NCI-H146 treated with DMSO at 0.1 percent for 48 hours (cell line): Measurements from ENCODE around the gene PGLYRP3.
"Not testable (repeated sequence)": the region's sequence is repeated elsewhere in the genome, so short reads cannot be mapped to it uniquely, and the experiment has no call there.

ENCODE experiments used
- DNase-seq: peaks from one replicate; lab custom pipeline; 2025; ENCODE audit not compliant: unreplicated experiment; lab: John Stamatoyannopoulos, UW

PGLYRP3 gene

DNA sequence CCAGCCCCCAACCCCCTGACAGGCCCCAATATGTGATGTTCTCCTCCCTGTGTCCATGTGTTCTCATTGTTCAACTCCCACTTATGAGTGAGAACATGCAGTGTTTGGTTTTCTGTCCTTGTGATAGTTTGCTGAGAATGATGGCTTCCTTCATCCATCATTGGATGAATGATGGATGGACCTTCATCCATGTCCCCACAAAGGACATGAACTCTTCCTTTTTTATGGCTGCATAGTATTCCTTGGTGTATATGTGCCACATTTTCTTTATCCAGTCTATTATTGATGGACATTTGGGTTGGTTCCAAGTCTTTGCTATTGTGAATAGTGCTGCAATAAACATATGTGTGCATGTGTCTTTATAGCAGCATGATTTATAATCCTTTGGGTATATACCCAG, 1.6 kb upstream of the PGLYRP3 start:
- not testable (repeated sequence) for DNase-seq

GRCh38 chr1:153313288-153313687, 536 bp upstream of the PGLYRP3 start:
- no peak for DNase-seq

DNA sequence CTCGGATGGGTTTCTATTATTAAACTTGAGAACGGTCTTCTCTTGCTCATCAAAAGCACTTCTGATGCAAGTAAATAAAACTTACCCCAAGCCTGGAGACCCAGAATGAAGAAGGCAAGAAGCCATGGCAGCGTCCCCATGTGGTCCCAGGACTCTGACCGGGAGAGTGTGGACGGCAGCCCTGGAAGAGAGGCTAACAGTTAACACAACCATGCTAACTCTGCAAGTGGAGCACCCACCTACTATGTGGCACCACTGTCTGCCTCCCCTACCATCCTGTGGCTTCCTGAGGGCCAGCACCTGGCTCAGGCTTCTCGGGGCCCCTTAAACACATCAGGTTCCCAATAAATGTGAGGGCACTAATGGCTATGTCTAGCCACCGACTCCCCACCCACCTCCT, 2.2 kb downstream of the PGLYRP3 start:
- no peak for DNase-seq

DNA sequence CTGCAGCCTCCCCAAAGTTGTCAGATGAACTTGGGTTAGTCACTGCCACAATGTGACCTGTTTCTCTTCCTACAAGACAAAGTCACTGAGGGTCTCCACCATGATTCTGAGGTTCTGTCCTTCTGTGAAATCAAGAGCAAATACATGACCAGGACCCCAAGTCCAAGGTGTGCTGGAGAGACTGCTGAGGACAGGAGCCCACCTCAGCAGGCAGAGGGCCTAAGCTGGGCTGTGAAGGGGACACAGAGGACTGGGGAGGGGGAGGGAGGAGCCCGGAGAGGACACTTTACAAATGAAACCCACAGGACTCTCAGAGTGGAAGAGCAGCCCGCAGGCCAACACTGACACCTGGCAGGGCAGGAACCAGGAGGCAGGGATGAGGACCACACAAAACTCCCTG, 3.3 kb downstream of the PGLYRP3 start:
- no peak for DNase-seq

GRCh38 chr1:153308540-153308939, 4.2 kb downstream of the PGLYRP3 start:
- DNase-seq, result no peak

- DNase-seq, result no peak
Measured at GRCh38 chr1:153307221-153307600, 5.5 kb downstream of the PGLYRP3 start.

DNA sequence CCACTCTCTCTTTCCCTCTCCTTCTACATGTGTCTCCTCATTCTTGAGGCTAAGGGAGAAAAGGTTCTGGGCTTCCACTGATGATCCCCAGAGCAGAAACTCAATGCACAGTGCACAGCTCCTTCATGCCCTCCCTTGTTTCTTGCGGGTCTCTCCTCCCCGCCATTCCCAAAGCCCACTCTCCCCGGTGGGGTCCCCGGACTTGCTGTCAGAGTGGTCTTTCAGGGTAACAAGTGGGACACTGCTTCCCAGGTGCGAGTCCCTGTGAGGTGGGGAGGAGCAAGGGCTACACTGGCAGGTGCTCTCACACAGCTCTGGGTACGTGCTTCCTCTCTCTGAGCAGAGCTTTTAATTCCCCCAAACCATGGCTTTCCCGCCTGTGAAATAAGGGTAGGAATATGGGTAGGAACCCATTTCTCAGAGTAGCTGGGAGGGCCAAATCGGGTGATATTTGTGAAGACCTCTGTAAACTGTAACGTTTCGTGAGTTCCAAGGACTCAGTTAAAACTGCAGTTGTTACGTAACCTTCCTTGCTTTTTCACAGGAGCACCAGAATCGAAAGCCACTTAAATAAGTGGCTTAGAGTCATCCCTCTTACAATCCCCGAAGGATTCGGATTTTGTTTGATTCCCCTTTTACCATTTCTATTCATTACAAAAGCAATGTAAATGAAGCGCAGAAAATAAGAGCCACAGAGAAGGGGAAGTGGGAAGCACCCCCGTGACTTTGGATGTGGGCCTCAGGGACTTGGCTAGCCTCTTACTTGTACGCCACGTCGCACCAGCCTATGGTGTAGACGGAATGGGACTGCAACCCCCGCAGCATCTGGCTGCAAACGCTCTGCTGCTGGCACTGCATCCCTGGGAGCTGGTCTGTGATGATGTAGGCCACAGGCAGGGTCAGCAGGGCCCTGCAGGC, 6.2 kb downstream of the PGLYRP3 start:
- DNase-seq, result no peak

DNA sequence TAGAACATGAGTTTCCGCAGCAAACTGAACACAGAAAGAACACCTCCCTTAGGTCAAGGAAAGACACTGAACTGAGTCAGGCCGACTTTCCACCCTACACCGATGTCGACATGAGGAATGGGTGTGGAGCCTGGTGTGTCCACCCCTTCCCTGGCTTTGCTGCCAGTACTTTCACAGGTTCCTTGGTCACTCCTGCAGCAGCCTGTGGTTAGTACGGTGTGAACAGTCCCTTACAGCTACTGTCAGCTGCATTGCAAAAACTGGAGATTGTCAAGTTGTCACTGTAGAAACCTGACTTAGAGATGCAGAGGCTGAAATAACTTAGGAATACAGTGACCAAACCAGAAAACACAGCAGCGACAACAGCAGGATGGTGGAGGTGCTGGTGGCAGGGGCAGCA, 7.1 kb downstream of the PGLYRP3 start:
- DNase-seq, result no peak

DNA sequence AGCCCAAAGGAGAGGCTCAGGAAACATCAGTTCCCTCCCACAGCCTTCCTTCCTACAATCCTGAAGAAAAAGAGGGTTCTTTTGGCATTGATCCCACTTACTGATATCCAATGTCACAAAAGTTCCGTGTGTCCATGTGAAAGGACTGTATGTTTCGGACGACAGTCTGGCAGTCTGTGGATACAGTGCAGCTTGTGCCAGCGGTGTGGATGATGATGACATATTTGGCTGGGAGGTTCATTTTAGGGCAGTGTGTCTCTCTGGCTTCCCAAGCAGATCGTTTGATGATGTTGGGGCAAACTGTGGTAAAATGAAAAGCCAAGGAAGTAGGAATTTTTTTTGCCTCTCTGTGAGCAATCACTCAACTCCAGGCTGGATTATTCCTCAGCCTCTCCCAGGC, 10.4 kb downstream of the PGLYRP3 start:
- DNase-seq, result no peak

DNA sequence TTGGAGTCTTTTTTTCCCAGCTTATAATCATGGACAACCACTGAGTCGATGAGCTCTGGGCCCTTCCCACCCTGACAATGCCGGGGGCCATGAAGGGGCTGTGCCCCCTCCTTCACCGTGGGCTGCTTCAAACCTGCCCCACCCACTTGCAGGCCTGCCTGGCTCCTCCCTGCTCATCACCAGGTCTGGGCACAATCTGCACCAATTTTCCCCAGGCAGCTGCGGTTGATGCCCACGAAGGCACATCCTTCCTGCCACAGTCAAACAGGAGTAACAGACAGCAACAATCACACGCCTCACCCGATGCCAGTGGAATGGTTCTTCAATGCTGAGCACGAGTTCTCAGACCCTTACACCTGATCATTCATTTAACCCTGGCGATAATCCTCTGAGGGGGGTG, 18.9 kb downstream of the PGLYRP3 start:
- DNase-seq, result no peak

DNA sequence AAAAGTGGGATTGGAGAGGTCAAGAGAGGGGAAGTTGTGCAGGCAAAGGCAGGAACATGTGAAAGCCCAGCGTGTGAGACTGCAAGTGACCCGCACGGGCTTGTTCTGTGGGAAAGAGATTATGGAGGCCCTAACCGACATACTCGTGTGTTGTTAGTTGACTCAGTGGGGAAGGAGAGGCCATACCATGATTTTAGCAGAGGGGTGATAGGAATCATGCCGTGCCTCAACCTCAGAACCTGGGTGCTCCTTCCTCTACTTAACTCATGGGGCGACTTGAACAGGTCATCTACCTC, 19.3 kb downstream of the PGLYRP3 start:
- DNase-seq, result no peak

GRCh38 chr1:153292740-153293479, 19.8 kb downstream of the PGLYRP3 start:
- DNase-seq, result peak; percentile 8

GRCh38 chr1:153292185-153292584, 20.6 kb downstream of the PGLYRP3 start:
- no peak for DNase-seq

GRCh38 chr1:153291514-153291913, 21.2 kb downstream of the PGLYRP3 start:
- DNase-seq, result no peak

DNA sequence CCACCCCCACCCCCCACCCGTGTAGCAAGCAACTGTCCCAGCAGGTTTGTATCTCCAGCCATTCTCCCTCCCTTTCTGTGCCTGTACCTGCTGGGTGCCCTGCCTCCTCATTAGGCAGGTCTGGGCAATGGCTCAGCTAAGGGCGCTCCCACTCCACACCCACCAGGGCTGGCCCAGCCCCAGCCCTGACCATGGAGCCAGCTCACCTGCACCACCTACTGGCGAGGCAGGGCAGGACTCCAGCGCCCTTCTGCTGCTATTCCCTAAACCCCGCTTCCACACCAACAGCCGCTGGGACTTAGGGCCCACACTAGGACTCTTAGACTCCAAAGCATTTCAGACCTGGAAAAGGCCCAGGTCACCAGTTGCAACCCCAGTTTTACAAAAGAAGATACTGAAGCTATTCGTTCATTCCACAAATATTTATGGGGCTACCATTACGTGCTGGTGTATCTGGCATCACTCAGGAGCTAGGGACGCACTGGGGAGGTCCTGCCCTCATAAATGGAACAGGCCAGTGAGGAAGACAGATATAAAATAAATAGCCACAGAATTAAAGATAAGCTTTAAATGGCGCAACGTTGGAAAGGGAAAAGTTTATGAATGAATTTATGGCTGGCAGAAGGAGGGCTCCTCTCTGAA, 24.0 kb downstream of the PGLYRP3 start:
- DNase-seq, result no peak

DNA sequence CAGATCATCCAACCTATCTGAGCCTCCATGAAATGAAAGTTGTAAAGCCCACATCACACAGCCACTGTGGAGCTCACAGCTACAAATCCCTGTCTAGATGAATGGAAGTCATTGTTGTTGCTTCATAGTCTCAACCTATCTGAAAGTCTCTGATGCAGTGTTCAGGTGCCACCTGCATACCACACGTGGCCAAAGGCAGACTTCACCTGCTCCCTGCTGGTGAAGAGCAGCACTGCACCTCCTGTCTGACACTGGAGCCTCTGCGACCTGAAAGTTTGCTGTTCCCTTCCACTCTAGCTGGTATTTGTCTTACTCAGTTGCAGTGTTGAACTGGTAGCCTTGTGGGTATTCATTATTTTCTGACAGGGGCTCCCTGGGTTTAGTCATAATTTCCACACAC, 34.9 kb downstream of the PGLYRP3 start:
- no peak for DNase-seq

GRCh38 chr1:153272186-153272585, 40.6 kb downstream of the PGLYRP3 start:
- DNase-seq, result no peak

GRCh38 chr1:153271711-153272110, 41.0 kb downstream of the PGLYRP3 start:
- no peak for DNase-seq

DNA sequence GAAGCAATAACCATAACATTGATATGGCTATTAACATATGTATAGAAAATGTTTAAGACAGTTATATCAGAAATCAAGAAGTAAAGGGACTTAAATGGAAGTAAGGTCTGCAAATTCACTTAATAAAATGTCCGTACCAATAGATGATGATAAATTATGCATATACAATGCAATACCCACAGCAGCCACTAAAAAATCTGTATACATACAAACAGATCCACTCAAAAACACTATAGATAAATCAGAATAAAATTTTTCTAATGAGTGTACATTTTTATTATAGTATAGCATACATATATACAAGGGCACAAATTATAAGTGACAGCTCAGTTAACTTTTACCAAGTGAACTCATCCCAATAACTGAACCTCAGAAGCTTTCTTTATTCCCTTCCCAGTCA, 47.3 kb downstream of the PGLYRP3 start:
- DNase-seq, result no peak

DNA sequence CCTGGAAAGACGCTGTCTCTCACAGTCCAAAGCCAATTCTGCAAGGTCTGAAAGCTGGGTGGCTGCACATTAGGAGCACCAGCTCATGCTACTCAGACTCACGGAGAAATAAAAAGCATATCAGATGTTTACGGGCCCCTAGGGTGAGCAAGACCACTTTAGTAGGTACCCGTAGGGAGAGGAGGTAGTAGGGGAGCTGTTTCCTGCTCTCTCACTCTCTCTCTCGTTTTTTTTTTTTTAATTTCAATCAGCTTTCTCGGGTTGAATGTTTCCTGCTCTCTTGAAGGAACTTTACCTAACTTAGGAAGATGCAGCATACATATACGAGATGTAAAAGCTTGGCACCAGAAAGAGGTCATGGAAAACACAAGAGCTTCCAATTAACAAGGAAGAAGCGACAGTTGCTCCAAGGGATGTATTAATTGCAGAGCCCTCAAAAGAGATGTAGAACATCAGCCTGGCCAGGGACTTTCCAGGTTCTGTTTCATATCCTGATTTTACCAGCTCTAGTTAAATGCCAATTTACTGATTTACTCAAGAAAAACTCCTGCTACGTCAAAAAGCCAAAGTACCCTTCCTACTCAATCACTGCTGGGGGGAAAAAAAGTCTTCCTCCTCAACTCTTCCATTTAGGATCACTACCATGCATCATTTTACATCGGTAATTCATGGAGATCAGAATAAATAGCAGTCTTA, 50.1 kb downstream of the PGLYRP3 start:
- DNase-seq, result no peak

DNA sequence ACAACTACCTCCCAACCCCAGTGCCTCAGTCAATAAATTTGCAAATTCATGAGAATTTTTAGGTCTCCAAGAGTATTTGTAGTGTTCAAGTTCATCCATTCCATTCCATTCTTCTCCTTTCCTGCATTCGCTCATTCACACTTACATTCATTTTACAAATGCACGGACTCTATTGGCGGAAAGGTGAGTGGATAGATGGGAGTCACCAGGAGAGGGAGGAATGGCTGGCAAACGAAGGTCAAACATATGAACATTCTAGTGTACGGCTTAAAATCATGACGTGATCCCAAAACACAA, 50.7 kb downstream of the PGLYRP3 start:
- DNase-seq, result no peak
